HepG2 (cell line): ENCODE results near the gene SDR42E2. TPM values are rescaled to one million over a fixed set of nuclear protein-coding genes. Genes with fewer than 3 reads are reported as not detected.

Experiments used
- ATAC-seq: fragments of 200-7000 bp; cut with Tn5 transposase; 3 replicates; pipeline ENCODE4 v1.9.1; 2020; ENCODE audit warnings: mild to moderate bottlenecking, moderate library complexity
- BruUV-seq: library from RNA; stranded (reverse); fragments of 400-500 nt; replicated peaks from 2 replicates; lab custom pipeline; 2021; lab: Mats Ljungman, UMichigan
- CTCF ChIA-PET: fragments of 300-600 bp; formaldehyde crosslinking; extraction: SDS; loops from one replicate; lab custom pipeline; 2021; ENCODE audit warnings: low total read pairs, inconsistent platforms, low intra/inter-chr PET ratio; lab: Yijun Ruan, JAX
- POLR2A ChIA-PET: fragments of 350-600 bp; sonication (Branson Sonifier 250); formaldehyde crosslinking; loops from one replicate; lab custom pipeline; 2020; ENCODE audit warnings: antibody characterized with exemption, inconsistent platforms; lab: Yijun Ruan, JAX
- DNase-seq: peaks from one replicate; pipeline ENCODE4 v3.0.0-alpha.2; 2015; ENCODE audit warnings: low spot score
- FAIRE-seq: peaks from 3 replicates; lab custom pipeline; 2011; peaks lifted over from hg19 to GRCh38; lab: Jason Lieb, UNC
- H2AFZ ChIP-seq: one replicate; pipeline ENCODE4 v1.6.1; 2011; ENCODE audit warnings: low read length, inconsistent platforms
- H3K27ac ChIP-seq: fragments of 300-600 bp; 3 replicates; pipeline ENCODE4 v1.8.0; 2011; ENCODE audit warnings: mixed run types, mild to moderate bottlenecking, mixed read lengths, low read length, inconsistent platforms; ENCODE audit not compliant: insufficient read depth; ENCODE audit errors: extremely low read length
- H3K27me3 ChIP-seq, 2 experiments: fragments of 200-600 bp in 1 of 2; 2 replicates in 1 of 2; 3 replicates in 1 of 2; pipeline versions ENCODE4 v1.6.0 to v1.8.0; 2011; ENCODE audit warnings: low read length in 2 of 2, mild to moderate bottlenecking in 2 of 2, moderate library complexity in 2 of 2, inconsistent platforms in 1 of 2; ENCODE audit not compliant: insufficient read depth in 2 of 2, control insufficient read depth in 1 of 2
- H3K36me3 ChIP-seq, 2 experiments: fragments of 200-600 bp in 1 of 2; replicated peaks in 1 of 2; 2 replicates in 1 of 2; 3 replicates in 1 of 2; pipeline versions ENCODE4 v1.5.1 to v1.8.0; 2011; ENCODE audit warnings: low read length in 2 of 2, inconsistent platforms in 1 of 2; ENCODE audit not compliant: insufficient read depth in 2 of 2, control insufficient read depth in 1 of 2
- H3K4me1 ChIP-seq: 2 replicates; pipeline ENCODE4 v1.5.1; 2012; ENCODE audit warnings: low read length, inconsistent platforms; ENCODE audit not compliant: insufficient read depth
- H3K4me2 ChIP-seq: 2 replicates; pipeline ENCODE4 v1.6.0; 2011; ENCODE audit warnings: low read depth, low read length, inconsistent platforms
- H3K4me3 ChIP-seq, 3 experiments: fragments of 200-600 bp in 1 of 3; sonication (generic), shearing (Covaris generic) in 1 of 3; replicated peaks in 1 of 3; 2 replicates each; pipeline ENCODE4 v1.5.1; 2011 to 2016; ENCODE audit warnings: low read length in 3 of 3, inconsistent platforms in 2 of 3, low read depth in 2 of 3, mild to moderate bottlenecking in 2 of 3, control low read depth in 1 of 3, mixed read lengths in 1 of 3; ENCODE audit not compliant: insufficient read depth in 1 of 3
- H3K79me2 ChIP-seq: one replicate; pipeline ENCODE4 v1.6.1; 2011; ENCODE audit warnings: low read length, inconsistent platforms; ENCODE audit not compliant: insufficient read depth
- H3K9ac ChIP-seq: 2 replicates; pipeline ENCODE4 v1.6.0; 2011; ENCODE audit warnings: mild to moderate bottlenecking, low read depth, low read length, inconsistent platforms; ENCODE audit not compliant: insufficient read depth
- H3K9me3 ChIP-seq: 2 replicates; pipeline ENCODE4 v1.5.1; 2012; ENCODE audit warnings: mild to moderate bottlenecking, low read length
- H4K20me1 ChIP-seq: 2 replicates; pipeline ENCODE4 v1.6.0; 2011; ENCODE audit warnings: inconsistent platforms, mild to moderate bottlenecking, low read length, moderate library complexity; ENCODE audit not compliant: insufficient read depth
- ARNT ChIP-seq: fragments of 450-650 bp; IDR thresholded peaks from 2 replicates; pipeline ENCODE4 v1.6.1; 2017
- DNMT1 ChIP-seq: sonication (generic); formaldehyde crosslinking; IDR thresholded peaks from 2 replicates; pipeline ENCODE4 v1.5.1; 2020; ENCODE audit warnings: mild to moderate bottlenecking, missing genetic modification reagents
- HMG20B ChIP-seq: conservative IDR thresholded peaks from 2 replicates; pipeline ENCODE4 v1.6.1; 2016; ENCODE audit warnings: missing genetic modification reagents, missing compliant biosample characterization
- ISX ChIP-seq: sonication (generic); formaldehyde crosslinking; conservative IDR thresholded peaks from 2 replicates; pipeline ENCODE4 v1.5.0; 2020; ENCODE audit warnings: missing genetic modification reagents
- LCORL ChIP-seq, 2 experiments: fragments of 450-650 bp in 1 of 2; sonication (generic) in 1 of 2; formaldehyde crosslinking in 1 of 2; IDR thresholded peaks; 2 replicates each; pipeline versions ENCODE4 v1.5.0 to v1.6.1; 2017 to 2020; ENCODE audit warnings: antibody characterized with exemption in 1 of 2, missing genetic modification reagents in 1 of 2
- MYNN ChIP-seq: sonication (generic); formaldehyde crosslinking; IDR thresholded peaks from 2 replicates; pipeline ENCODE4 v1.4.0; 2020; ENCODE audit warnings: mild to moderate bottlenecking, low read depth, missing genetic modification reagents
- NBN ChIP-seq: fragments of 450-650 bp; conservative IDR thresholded peaks from 2 replicates; pipeline ENCODE4 v1.6.1; 2017
- TCF12 ChIP-seq, 2 experiments: fragments of 450-650 bp in 1 of 2; sonication (generic) in 1 of 2; formaldehyde crosslinking in 1 of 2; IDR thresholded peaks; 2 replicates each; pipeline versions ENCODE4 v1.6.1 to v1.8.0; 2017 to 2022; ENCODE audit warnings: antibody characterized with exemption in 1 of 2, mild to moderate bottlenecking in 1 of 2, missing genetic modification reagents in 1 of 2, moderate library complexity in 1 of 2
- ZC3H4 ChIP-seq: sonication (generic); formaldehyde crosslinking; IDR thresholded peaks from 2 replicates; pipeline ENCODE4 v1.4.0; 2020; ENCODE audit warnings: missing genetic modification reagents, borderline replicate concordance
- ZNF205 ChIP-seq: IDR thresholded peaks from 2 replicates; pipeline ENCODE4 v1.6.1; 2018; ENCODE audit warnings: missing biosample characterization, missing genetic modification reagents
- ZNF282 ChIP-seq: fragments of 450-650 bp; IDR thresholded peaks from 2 replicates; pipeline ENCODE4 v1.6.1; 2018; ENCODE audit not compliant: partially characterized antibody
- ZNF737 ChIP-seq: sonication (generic); formaldehyde crosslinking; IDR thresholded peaks from 2 replicates; pipeline ENCODE4 v1.5.0; 2020; ENCODE audit warnings: missing genetic modification reagents, mild to moderate bottlenecking, borderline replicate concordance
- WGBS: methylation state at CpG from one replicate; pipeline ENCODE4 v1.1.6; 2017; ENCODE audit warnings: low lambda C conversion rate; 5-methylcytosine and 5-hydroxymethylcytosine counted together
- in situ Hi-C: cut with HindIII; loops from 2 replicates; pipeline ENCODE4 v1.10.0; 2017; ENCODE audit warnings: low pct_unique_long_range_greater_than_20kb; ENCODE audit not compliant: extremely low pct_ligation_motif_present
- intact Hi-C: fragments of 100-400 bp; cut with micrococcal nuclease; formaldehyde crosslinking; loops from one replicate; pipeline ENCODE4 v1.10.0; 2022; ENCODE audit not compliant: unreplicated experiment
- polyA plus RNA-seq, 8 experiments: library from polyadenylated mRNA; depleted of rRNA in 3 of 8; stranded (reverse) in 7 of 8; unstranded in 1 of 8; fragments of >200 nt; fragmentation: Illumina TruSeq in 4 of 8; extraction: Trizol in 4 of 8; gene quantifications; 2 replicates each; pipeline versions ENCODE4 v1.2.1 to v1.2.3, GENCODE V29; 2011 to 2016; ENCODE audit warnings: low read depth in 4 of 8, missing spikeins in 1 of 8, mixed read lengths in 1 of 8; ENCODE audit not compliant: insufficient read depth in 1 of 8
- total RNA-seq, 5 experiments: library from RNA; depleted of rRNA; stranded (reverse); fragments of >200 nt; fragmentation: Illumina TruSeq; extraction: Trizol; gene quantifications; 2 replicates each; pipeline ENCODE4 v1.2.3, GENCODE V29; 2016; ENCODE audit warnings: low read depth in 1 of 5
- TF ChIP-seq, protein P1 (sequence below): sonication (generic); formaldehyde crosslinking; IDR thresholded peaks from 2 replicates; pipeline ENCODE4 v1.9.0; 2021; ENCODE audit warnings: missing genetic modification reagents, borderline replicate concordance
- TF ChIP-seq, protein P2 (sequence below): IDR thresholded peaks from 2 replicates; pipeline ENCODE4 v1.6.1; 2016; ENCODE audit warnings: low read depth, missing genetic modification reagents, missing compliant biosample characterization

The SDR42E2 gene
- total and polyA plus RNA-seq, 2 of the 13 experiments (the other 11 are each of a cell fraction or from before 2014, with no cell fraction given): 0.05 to 0.11 TPM

GRCh38 chr16:22161999-22162655, at the start of gene SDR42E2 (continued):
- no peak for TF ChIP-seq TCF12 (IDR thresholded peaks at IDR 0.05)
- TF ChIP-seq TCF12 (CRISPR knock-in tag; IDR thresholded peaks at IDR 0.05): no peak
- TF ChIP-seq, protein P1, sequence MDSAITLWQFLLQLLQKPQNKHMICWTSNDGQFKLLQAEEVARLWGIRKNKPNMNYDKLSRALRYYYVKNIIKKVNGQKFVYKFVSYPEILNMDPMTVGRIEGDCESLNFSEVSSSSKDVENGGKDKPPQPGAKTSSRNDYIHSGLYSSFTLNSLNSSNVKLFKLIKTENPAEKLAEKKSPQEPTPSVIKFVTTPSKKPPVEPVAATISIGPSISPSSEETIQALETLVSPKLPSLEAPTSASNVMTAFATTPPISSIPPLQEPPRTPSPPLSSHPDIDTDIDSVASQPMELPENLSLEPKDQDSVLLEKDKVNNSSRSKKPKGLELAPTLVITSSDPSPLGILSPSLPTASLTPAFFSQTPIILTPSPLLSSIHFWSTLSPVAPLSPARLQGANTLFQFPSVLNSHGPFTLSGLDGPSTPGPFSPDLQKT (CRISPR knock-in tag): 0 out of 2 replicates have a peak, but pooled peaks have one; percentile 58
- TF ChIP-seq, all 625 proteins: peak for 5

DNA sequence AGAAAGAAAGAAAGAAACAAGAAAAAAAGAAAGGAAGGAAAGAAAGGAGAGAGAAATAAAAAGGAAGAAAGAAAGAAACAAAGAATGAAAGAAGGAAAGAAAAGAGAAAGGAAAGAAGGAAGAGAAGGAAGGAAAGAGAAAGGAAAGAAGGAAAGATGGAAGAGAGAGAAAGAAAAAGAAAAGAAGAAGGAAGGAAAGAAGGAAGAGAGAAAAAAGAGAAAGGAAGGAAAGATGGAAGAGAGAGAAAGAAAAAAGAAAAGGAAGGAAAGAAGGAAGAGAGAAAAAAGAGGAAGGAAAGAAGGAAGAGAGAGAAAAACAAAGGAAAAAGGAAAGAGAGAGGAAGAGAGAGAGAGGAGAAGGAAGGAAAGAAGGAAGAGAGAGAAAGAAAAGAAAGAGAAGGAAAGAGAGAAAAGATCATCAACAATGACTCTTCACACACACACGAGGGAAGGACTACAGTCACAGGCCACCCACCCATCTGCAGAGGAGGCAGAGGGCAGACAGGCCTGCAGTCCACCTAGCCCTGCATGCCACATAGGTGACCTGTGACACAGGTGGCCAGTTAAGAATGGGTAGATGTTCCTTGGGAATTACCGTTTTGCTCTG, 46.1 kb upstream of the SDR42E2 start:
- POLR2A ChIA-PET: no interaction called here
- H3K27me3 ChIP-seq: peaks cover 0 to 2% of the 10 kb centered on the region in 2 experiments; a peak in 1 of 5 replicates
- no peaks in the 10 kb centered on the region for H3K36me3 ChIP-seq
- ATAC-seq: no peak; the same call in 2 of the 3 replicates
- no peak overlapping the region for H3K4me2 ChIP-seq
- BruUV-seq: no TSS peak
- CTCF ChIA-PET: no interaction called here
- no peaks in the 10 kb centered on the region for H4K20me1 ChIP-seq
- no peak overlapping the region for H3K27ac ChIP-seq
- in situ Hi-C loops: no loop called here
- no peaks in the 10 kb centered on the region for H3K9me3 ChIP-seq
- intact Hi-C loops: no loop called here
- no peaks in the 10 kb centered on the region for H3K79me2 ChIP-seq
- DNase-seq: no peak
- H2AFZ ChIP-seq: no peak overlapping the region
- 3% methylated on average over 2 of the region's 2 CpGs for WGBS
- no peak for FAIRE-seq
- no peak overlapping the region for H3K4me3 ChIP-seq
- no peak overlapping the region for H3K9ac ChIP-seq
- no peaks in the 10 kb centered on the region for H3K4me1 ChIP-seq
- TF ChIP-seq ISX (CRISPR knock-in tag) (no peak), ARNT (0 out of 2 replicates have a peak, but pooled peaks have one; percentile 82), ZNF205 (CRISPR knock-in tag) (no peak), NBN (0 out of 2 replicates have a peak, but pooled peaks have one; percentile 49), DNMT1 (no peak), ZC3H4 (CRISPR knock-in tag) (no peak), ZNF737 (no peak), HMG20B (CRISPR knock-in tag) (no peak), MYNN (no peak), LCORL (IDR thresholded peaks at IDR 0.05) (no peak), LCORL (CRISPR knock-in tag; IDR thresholded peaks at IDR 0.05) (no peak), ZNF282 (peak; percentile 42)
- TF ChIP-seq, protein P2, sequence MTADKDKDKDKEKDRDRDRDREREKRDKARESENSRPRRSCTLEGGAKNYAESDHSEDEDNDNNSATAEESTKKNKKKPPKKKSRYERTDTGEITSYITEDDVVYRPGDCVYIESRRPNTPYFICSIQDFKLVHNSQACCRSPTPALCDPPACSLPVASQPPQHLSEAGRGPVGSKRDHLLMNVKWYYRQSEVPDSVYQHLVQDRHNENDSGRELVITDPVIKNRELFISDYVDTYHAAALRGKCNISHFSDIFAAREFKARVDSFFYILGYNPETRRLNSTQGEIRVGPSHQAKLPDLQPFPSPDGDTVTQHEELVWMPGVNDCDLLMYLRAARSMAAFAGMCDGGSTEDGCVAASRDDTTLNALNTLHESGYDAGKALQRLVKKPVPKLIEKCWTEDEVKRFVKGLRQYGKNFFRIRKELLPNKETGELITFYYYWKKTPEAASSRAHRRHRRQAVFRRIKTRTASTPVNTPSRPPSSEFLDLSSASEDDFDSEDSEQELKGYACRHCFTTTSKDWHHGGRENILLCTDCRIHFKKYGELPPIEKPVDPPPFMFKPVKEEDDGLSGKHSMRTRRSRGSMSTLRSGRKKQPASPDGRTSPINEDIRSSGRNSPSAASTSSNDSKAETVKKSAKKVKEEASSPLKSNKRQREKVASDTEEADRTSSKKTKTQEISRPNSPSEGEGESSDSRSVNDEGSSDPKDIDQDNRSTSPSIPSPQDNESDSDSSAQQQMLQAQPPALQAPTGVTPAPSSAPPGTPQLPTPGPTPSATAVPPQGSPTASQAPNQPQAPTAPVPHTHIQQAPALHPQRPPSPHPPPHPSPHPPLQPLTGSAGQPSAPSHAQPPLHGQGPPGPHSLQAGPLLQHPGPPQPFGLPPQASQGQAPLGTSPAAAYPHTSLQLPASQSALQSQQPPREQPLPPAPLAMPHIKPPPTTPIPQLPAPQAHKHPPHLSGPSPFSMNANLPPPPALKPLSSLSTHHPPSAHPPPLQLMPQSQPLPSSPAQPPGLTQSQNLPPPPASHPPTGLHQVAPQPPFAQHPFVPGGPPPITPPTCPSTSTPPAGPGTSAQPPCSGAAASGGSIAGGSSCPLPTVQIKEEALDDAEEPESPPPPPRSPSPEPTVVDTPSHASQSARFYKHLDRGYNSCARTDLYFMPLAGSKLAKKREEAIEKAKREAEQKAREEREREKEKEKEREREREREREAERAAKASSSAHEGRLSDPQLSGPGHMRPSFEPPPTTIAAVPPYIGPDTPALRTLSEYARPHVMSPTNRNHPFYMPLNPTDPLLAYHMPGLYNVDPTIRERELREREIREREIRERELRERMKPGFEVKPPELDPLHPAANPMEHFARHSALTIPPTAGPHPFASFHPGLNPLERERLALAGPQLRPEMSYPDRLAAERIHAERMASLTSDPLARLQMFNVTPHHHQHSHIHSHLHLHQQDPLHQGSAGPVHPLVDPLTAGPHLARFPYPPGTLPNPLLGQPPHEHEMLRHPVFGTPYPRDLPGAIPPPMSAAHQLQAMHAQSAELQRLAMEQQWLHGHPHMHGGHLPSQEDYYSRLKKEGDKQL (CRISPR knock-in tag): no peak
